GM19351 (cell line): ENCODE measurements around the gene EZH1.
"Not testable (repeated sequence)": the region's sequence is repeated elsewhere in the genome, so short reads cannot be mapped to it uniquely, and the experiment has no call there.

Source experiments
- ATAC-seq: cut with Tn5 transposase; IDR thresholded peaks from one replicate; pipeline ENCODE4 v1.9.1; 2021; ENCODE audit warnings: mild to moderate bottlenecking, moderate library complexity; ENCODE audit not compliant: unreplicated experiment

EZH1 gene

DNA sequence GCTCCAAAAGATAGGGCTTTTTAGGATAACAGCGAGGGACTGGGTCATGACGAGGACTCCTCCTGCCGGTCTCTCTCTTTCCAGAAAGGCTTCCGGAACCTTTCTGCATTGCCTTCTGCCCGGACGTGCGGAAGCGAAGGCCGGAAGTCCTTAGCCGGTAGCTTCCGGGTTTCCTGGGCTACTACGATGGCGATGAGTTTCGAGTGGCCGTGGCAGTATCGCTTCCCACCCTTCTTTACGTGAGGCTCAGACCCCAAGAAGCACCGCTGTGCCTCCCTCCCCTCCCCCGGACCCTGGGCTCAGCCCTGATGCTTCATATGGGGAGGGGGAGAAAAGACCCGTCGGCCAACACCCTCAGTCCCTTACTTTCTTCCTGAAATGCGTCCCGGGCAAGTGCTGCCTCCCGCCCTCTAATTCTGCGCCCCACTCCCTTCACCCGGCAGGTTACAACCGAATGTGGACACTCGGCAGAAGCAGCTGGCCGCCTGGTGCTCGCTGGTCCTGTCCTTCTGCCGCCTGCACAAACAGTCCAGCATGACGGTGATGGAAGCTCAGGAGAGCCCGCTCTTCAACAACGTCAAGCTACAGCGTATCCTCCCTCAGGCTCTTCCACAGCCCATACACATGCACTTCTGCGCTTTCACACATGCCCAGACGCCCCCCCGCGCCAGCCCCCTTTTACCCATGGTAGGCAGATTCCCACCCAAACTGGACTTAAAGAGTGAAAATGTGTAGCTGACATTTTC is 28.6 kb upstream of the EZH1 start, which contains the start of gene VPS25:
VPS25 (plus strand) TSS at position 160 of the 746 bp plus-strand sequence; CDS start at position 187, 27 bp downstream.
- no peak for ATAC-seq

DNA sequence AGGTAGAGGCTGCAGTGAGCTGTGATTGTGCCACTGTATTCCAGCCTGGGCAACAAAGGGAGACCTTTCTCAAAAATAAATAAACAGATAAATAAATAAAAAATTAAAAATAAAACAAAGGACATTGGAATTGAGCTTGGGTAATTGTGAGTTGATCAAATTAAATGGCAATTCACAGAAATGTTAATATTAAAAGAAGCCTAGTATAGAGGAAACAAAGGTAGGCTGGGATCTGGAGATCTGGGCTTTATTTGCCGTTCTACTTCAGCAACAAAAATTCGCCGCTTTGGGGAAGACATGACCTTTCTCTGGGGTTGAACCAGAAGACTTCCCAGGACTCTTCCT is 28.1 kb upstream of the EZH1 start:
- no peak for ATAC-seq

GRCh38 chr17:42769964-42770363 is 25.1 kb upstream of the EZH1 start:
- not testable (repeated sequence) for ATAC-seq

DNA sequence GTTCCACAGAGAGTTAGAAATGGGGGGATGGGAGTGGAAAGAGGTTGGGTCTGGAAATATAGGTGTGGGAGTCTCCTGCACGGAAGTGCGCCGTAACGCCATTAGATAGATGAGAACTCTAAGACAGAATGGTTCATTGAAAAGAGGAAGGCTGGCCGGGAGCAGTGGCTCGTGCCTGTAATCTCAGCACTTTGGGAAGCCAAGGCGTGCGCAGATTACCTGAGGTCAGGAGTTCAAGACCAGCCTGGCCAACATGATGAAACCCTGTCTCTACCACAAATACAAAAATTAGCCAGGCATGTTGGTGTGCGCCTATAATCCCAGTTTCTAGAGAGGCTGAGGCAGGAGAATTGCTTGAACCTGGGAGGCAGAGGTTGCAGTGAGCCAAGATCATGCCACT is 23.2 kb upstream of the EZH1 start:
- ATAC-seq, result not testable (repeated sequence)

DNA sequence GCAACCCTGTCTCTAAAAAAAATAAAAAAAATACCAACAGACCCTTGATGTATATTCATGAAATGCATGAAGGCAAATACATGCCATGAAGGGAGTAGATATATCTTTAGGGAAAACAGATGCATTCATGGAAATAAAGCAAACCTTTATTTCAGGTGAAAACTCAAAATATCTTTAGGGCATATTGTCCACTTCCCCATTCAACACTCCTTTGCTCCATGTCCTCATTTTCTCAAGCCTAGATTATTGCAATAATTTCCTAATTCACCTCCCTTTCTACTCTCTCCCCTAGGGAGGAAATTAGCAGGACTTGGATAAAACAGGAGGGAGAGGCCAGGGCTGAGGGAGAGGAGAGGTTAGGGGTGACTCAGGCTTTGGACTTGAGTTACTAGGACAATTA is 22.7 kb upstream of the EZH1 start:
- no peak for ATAC-seq

DNA sequence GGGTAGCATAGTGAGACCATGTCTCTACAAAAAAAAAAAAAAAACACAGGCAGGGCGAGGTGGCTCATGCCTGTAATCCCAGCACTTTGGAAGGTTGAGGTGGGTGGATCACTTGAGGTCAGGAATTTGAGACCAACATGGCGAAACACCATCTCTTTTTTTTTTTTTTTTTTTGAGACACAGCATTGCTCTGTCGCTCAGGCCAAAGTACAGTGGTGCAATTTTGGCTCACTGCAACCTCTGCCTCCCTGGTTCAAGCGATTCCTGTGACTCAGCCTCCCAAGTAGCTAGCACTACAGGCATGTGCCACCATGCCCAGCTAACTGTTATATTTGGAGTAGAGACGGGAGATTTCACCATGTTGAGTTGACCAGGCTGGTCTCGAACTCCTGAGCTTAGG is 21.3 kb upstream of the EZH1 start:
- ATAC-seq, result no peak

GRCh38 chr17:42761638-42762037 is 16.8 kb upstream of the EZH1 start:
- ATAC-seq, result no peak

DNA sequence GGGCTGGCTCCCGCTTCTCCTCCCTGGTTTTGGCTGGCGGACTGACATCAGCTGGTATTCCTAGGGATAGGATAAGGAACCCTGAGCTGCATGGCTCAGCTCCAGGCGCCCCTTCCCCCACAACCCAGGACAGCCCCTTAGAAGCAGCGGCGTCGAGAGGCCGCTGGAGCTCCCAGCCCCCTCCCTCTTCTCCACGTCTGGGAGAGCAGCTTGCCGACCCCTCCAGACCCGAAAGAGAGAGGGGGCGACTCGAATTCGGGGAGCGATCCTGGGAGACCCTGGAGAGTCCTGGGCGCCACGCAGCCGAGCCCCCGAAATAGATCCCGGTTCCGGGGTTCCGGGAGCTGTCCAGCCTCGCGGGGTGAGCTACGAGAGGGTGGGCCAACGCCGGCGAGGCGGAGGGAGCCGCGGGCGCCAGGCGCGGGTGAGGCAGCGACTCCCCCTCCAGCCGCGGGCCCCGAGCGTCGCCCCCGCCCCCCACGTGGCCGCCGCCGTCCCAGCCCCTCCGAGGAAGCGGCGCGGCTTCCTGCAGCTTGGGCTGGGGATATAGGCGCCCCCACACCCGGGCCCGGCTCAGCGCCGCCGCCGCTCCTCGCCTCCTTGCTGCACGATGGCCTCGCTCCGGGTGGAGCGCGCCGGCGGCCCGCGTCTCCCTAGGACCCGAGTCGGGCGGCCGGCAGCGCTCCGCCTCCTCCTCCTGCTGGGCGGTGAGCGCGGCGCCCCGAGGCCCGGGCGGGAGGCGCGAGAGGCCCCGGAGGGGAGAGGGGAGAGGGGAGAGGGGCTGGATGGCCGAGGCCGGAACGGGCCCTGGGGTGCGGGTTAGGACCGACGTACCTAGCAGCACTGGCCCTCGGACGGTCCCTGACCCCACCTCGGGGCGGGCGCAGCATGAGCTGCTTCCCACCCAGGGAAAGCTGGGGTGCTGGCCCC is 16.1 kb upstream of the EZH1 start, which contains the start of gene RAMP2:
RAMP2 (plus strand) TSS at position 576 of the 930 bp plus-strand sequence; CDS start at position 611, 35 bp downstream.
- ATAC-seq, result no peak

- no peak for ATAC-seq
Observed at GRCh38 chr17:42759982-42760651, 15.3 kb upstream of the EZH1 start.

- no peak for ATAC-seq
Observed at GRCh38 chr17:42754782-42755181, 9.9 kb upstream of the EZH1 start.

- ATAC-seq, result no peak
Observed at GRCh38 chr17:42751628-42752027, 6.8 kb upstream of the EZH1 start.

DNA sequence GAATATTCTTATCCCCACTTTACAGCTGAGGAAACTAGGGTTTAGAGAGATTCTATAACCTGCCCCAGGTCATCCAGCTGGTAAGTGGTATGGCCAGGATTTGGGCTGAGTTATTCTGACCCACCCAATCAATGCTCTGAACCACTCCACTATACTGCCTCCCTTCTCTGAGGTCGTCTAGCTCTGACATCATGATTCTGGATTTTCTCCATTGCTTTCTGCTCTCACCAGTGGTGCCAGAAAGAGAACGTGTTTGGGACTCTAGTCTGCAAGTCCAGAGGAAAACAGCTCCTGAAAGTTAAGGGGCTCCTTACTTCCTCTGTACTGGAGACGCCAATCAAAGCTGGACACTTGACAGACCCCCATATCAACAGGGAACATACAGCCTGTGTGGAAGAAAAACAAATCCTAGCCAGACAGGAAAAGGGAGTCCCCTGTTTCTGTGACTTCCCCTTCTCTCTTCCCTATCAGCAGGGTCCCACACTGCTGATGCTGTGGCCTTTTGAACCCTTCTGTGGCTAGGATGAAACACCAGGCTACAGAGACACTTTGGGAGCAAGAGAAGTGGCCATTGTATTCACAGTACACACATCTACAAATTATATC is 6.0 kb upstream of the EZH1 start:
- ATAC-seq, result no peak

GRCh38 chr17:42748908-42749798 is 4.3 kb upstream of the EZH1 start:
- ATAC-seq, result no peak

- ATAC-seq, result no peak
Observed at GRCh38 chr17:42748202-42748907, 3.5 kb upstream of the EZH1 start.

- peak; percentile 37 for ATAC-seq
Observed at GRCh38 chr17:42744283-42744805, 496 bp downstream of the EZH1 start.

DNA sequence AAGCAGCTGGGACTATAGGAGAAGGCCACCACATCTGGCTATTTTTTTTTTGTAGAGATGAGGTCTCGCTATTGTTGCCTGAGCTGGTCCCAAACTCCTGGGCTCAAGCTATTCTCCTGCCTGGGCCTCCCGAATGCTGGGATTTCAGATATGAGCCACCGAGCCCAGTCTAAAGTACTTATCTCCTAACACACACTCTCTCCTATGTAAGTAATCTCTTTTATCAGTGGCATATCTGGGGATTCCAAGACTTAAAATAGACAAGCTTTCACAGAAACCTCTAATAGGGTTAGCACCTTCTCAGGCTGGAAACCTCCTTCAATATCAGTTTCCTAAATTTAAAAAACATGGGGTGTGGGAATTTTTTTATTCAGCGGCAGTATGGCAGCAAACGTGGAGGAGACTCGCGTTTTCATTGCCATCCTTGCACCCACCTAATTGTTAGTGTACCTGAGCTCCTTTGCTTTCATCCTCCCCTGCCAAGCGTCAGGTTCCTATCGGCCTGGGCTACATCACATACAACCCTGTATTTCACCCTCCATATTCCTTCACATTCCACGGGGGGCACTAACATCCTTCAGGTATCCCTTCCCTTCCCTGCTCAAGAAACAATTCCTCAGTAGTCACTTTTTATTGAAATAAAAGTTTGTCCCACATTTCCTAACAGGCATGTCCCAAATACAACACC is 1.1 kb downstream of the EZH1 start:
- no peak for ATAC-seq

DNA sequence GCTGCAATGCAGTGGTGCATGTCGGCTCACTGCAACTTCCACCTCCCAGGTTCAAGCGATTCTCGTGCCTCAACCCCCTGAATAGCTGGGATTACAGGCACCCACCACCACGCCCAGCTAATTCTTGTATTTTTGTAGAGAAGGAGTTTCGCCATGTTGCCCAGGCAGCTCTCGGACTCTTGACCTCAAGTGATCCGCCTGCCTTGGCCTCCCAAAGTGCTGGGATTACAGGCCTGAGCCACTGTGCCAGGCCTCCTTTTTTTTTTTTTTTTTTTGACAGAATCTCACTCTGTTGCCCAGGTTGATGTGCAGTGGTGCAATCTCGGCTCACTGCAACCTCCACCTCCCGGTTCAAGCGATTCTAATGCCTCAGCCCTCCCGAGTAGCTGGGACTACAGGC is 1.9 kb downstream of the EZH1 start:
- not testable (repeated sequence) for ATAC-seq

DNA sequence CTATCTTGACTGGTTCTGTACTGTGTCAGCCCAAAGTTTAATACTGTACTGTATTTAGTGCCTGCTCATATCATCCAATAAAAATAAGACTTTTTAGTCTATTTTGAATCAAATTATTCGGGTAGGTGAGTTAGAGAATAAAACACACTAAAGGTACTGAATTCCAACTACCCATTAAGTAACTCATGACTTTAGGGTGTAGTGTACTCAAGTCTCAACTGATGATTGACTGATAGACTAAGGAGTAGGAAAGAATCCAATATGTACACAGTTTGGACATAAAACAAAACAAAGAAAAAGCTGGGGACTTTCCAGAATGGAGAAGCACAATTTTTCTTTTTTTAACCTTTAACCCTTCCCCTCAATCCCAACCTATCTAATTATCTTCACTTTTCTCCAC is 4.1 kb downstream of the EZH1 start:
- no peak for ATAC-seq
